Omental fat pad (tissue), 4 donors: Measurements from ENCODE around the gene MX2. TPM values are rescaled to one million over a fixed set of nuclear protein-coding genes. Genes with fewer than 3 reads are reported as not detected.

Experiments
- ATAC-seq: fragments of 150-250 bp; one replicate; pipeline ENCODE4 v1.9.1; 2016; ENCODE audit warnings: mild to moderate bottlenecking, moderate library complexity; ENCODE audit not compliant: low FRiP score
- DNase-seq: peaks from one replicate; pipeline ENCODE4 v3.0.0-alpha.2; 2019; ENCODE audit warnings: low spot score
- total RNA-seq, 4 donors: library from RNA; depleted of rRNA; stranded (reverse); fragments of >200 nt; gene quantifications; one replicate each; pipeline ENCODE4 v1.1.0, GENCODE V29; 2016
- TF ChIP-seq, protein P1 (sequence below), 3 donors: fragments of 450-650 bp; IDR thresholded peaks; one replicate each; pipeline ENCODE4 v1.5.1; 2016 to 2017; ENCODE audit warnings: antibody characterized with exemption in 3 of 3, mild to moderate bottlenecking in 3 of 3, moderate library complexity in 2 of 3

Gene MX2
- total RNA-seq, 4 donors from 2014 or later: 11.9 to 39.6 (median 28.7) TPM

DNA sequence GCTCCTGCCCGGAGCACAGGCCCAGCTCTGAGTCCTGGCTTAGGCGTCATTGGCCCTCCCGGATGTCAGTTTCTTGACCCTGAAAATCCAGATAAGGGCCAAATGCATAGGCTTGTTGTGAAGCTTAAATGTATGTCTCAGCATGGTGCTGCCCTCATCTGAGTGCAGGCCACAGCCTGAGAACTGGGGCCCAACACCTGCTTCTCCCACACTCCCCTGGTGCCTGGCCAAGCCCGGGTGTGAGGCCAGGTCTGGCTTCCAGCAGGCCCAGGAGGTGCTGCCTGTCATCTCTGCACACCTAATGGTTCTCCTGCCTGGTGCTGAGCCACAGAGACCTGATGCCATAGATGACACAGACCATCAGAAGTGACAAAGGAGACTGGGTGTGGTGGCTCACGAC is 14.0 kb downstream of the MX2 start:
- ATAC-seq: no peak
- TF ChIP-seq, protein P1, sequence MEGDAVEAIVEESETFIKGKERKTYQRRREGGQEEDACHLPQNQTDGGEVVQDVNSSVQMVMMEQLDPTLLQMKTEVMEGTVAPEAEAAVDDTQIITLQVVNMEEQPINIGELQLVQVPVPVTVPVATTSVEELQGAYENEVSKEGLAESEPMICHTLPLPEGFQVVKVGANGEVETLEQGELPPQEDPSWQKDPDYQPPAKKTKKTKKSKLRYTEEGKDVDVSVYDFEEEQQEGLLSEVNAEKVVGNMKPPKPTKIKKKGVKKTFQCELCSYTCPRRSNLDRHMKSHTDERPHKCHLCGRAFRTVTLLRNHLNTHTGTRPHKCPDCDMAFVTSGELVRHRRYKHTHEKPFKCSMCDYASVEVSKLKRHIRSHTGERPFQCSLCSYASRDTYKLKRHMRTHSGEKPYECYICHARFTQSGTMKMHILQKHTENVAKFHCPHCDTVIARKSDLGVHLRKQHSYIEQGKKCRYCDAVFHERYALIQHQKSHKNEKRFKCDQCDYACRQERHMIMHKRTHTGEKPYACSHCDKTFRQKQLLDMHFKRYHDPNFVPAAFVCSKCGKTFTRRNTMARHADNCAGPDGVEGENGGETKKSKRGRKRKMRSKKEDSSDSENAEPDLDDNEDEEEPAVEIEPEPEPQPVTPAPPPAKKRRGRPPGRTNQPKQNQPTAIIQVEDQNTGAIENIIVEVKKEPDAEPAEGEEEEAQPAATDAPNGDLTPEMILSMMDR (IDR thresholded peaks at IDR 0.05): no peak
- DNase-seq: no peak

DNA sequence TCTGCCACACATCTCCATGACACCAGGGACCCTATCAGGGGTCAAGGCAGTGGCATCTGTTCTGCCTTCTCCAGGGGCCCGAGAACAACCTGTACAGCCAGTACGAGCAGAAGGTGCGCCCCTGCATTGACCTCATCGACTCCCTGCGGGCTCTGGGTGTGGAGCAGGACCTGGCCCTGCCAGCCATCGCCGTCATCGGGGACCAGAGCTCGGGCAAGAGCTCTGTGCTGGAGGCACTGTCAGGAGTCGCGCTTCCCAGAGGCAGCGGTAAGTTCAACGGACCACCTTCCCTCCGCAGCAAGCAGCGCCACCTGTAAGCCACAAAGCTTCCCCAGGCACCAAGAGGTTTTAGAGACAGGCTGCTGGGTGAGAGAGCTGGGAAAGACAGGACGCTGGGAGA is 15.9 kb downstream of the MX2 start:
- DNase-seq (no peak), ATAC-seq (no peak)
- TF ChIP-seq, protein P1 (IDR thresholded peaks at IDR 0.05): no peak

DNA sequence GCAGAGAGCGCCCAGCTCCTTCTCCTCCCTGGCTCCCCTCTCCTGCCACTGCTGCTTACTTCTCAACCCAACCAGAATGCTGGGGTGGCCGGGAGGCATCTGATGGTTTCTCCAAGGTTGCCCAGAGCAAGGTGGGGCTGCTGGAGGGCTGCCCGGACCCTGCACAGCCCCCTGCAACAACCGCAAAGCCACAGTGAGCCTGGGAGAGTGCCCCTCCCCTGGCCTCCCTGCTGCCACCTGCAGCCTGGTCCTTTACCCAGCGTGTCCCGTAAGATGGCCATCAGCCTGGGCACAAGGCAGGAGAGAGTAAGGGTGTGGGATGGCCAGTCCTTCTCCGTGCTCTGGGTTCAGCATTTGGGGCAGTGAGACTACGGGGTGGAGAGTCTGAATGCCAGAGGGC is 17.0 kb downstream of the MX2 start:
- ATAC-seq: no peak
- TF ChIP-seq, protein P1 (IDR thresholded peaks at IDR 0.05): no peak
- DNase-seq: no peak

DNA sequence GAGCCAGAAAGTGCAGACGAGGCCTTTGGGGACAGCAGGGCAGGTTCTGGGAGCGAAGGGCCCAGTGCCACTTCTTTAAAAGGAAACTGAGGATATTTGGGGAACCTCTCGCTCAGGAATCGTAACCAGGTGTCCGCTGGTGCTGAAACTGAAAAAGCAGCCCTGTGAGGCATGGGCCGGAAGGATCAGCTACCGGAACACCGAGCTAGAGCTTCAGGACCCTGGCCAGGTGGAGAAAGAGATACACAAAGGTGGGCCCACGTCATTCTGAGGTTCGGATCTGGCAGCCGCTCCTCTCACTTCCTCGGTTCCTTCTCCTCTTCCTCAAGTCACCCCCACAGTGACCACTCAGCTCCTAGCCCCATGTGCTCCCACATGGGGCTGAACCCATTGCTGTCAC is 18.1 kb downstream of the MX2 start:
- no peak for DNase-seq
- TF ChIP-seq, protein P1 (IDR thresholded peaks at IDR 0.05): no peak

DNA sequence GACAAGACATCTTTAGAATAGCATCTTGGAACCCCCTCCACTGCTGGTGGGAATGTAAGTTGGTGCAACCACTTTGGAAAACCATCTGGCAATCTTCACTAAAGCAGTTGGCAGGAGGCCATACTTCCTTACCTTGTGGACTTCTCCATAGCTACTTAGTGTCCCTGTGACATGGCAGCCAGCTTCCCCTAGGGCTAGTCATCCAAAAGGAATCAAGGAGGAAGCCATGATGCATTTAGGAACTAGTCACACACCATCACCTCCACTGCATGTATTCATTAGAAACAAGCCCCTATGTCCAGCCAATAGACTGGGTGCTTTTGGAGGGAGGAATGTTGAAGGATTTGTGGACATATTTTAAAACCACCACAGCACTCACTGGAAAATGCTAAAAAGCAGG is 19.9 kb downstream of the MX2 start:
- TF ChIP-seq, protein P1 (IDR thresholded peaks at IDR 0.05): no peak
- no peak for DNase-seq
- ATAC-seq: no peak

More for the DNA sequence above, 18.1 kb downstream of the MX2 start:
- ATAC-seq: no peak

DNA sequence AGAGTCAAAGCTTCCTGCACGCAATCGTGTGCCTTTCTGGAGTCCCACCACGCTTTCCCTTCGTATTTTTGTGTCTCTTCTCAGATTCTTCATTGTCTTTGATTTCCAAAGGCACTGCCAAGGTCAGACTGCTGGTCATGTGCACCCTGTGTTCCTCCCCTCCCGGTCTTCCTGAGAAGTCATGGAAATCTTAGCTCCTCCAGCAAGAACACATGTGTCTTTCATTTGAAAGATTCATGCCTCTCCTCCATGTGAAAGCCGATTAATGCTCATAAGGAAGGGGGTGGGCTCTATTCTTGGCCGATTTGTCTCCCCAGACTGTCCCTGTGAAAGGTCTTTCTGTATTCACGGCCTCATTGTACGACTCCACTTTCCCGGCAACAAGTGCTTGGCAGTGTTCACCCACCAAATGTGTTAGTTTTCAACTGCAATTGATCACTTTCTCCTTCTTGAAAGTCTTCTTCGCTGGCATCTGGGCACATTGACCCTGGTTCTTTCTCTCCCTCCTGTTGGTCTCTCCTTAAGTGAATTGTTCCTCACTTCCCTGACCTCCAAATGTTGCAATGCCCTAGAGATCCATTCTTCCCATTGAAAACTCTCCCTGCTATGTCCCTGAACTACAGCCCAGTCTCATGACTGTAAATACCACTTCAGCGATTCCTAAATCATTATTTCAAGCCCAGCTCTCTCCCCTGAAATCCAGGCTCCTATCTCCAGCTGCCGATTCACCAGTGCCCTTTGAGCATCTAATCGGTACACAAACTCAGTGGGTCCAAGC is 25.4 kb downstream of the MX2 start:
- TF ChIP-seq, protein P1 (IDR thresholded peaks at IDR 0.05): no peak
- no peak for ATAC-seq
- no peak for DNase-seq

DNA sequence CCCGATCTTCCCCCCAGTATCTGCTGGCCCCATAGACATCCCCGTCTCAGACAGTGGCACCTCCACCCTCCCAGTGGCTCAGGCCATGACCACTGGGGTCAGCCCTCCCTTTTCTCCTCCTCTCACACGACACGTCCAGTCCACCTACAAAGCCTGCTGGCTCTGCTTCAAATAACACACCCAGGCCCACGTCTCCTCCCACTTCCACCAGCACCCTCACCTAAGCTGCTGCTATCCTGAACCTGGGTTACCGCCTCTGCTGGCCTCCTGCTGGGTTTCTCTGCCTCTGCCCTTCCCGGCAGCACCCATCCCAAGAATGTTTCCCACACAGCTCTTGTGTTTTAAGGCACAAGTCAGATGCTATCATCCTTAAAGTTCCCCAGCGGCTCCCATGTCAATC is 26.0 kb downstream of the MX2 start:
- TF ChIP-seq, protein P1 (IDR thresholded peaks at IDR 0.05): no peak
- no peak for DNase-seq

More for the DNA sequence above, 26.0 kb downstream of the MX2 start:
- no peak for ATAC-seq
